Purkinje cell (primary cell): ENCODE results near the gene BARX2. TPM values are rescaled to one million over a fixed set of nuclear protein-coding genes. Genes with fewer than 3 reads are reported as not detected.

Source experiments
- polyA plus RNA-seq: library from polyadenylated mRNA; unstranded; fragments of >200 nt; fragmentation: Nextera tagmentation; gene quantifications from 2 replicates; pipeline ENCODE4 v1.2.1, GENCODE V29; 2014

Gene BARX2
- polyA plus RNA-seq: 0.27 TPM in 1 of 2 replicates, not detected in the other

GRCh38 chr11:129375751-129376657 is at the start of gene BARX2:
TSS of gene BARX2 (plus strand) at chr11:129375848. CDS start at chr11:129376036, 188 bp downstream.

Other genes starting within 250 kb of the BARX2 start
- 58.1 and 58.7 TPM in 2 replicates for gene ARHGAP32, start 183.5 kb upstream of the BARX2 start, polyA plus RNA-seq